Breast epithelium (tissue), 4 donors: Measurements from ENCODE around the gene PTGIR. TPM values are rescaled to one million over a fixed set of nuclear protein-coding genes. Genes with fewer than 3 reads are reported as not detected.

Experiments
- DNase-seq, 2 donors: peaks; one replicate each; pipeline ENCODE4 v3.0.0-alpha.2; 2019; ENCODE audit warnings: low spot score in 2 of 2
- H3K27ac ChIP-seq, 2 donors: fragments of 200-600 bp; sonication (generic) in 1 of 2; one replicate each; pipeline ENCODE4 v1.5.1; 2016 to 2019; ENCODE audit warnings: mild to moderate bottlenecking in 1 of 2
- H3K27me3 ChIP-seq, 2 donors: fragments of 200-600 bp; sonication (generic) in 1 of 2; one replicate each; pipeline versions ENCODE4 v1.5.1 to v1.6.0; 2017 to 2019; ENCODE audit warnings: control low read depth in 1 of 2, mild to moderate bottlenecking in 1 of 2
- H3K36me3 ChIP-seq: fragments of 200-600 bp; one replicate; pipeline ENCODE4 v1.5.1; 2019
- H3K4me1 ChIP-seq, 2 donors: fragments of 200-600 bp; sonication (generic); one replicate each; pipeline ENCODE4 v1.5.1; 2016 to 2019; ENCODE audit warnings: control low read depth in 1 of 2
- H3K4me3 ChIP-seq, 3 donors: fragments of 200-600 bp; sonication (generic); 1 replicate in 2 of 3; 2 replicates in 1 of 3; pipeline ENCODE4 v1.5.1; 2016 to 2019; ENCODE audit warnings: mild to moderate bottlenecking in 3 of 3, moderate library complexity in 2 of 3
- H3K9me3 ChIP-seq, 2 donors: fragments of 200-600 bp; sonication (generic) in 1 of 2; one replicate each; pipeline ENCODE4 v1.5.1; 2016 to 2019; ENCODE audit warnings: control low read depth in 1 of 2
- POLR2A ChIP-seq: fragments of 450-650 bp; IDR thresholded peaks from one replicate; pipeline ENCODE4 v1.6.1; 2016; ENCODE audit warnings: antibody characterized with exemption, mild to moderate bottlenecking, moderate library complexity
- POLR2AphosphoS5 ChIP-seq, 3 donors: sonication (generic); formaldehyde crosslinking; IDR thresholded peaks; one replicate each; pipeline ENCODE4 v1.6.1; 2017; ENCODE audit warnings: antibody characterized with exemption in 3 of 3
- intact Hi-C: fragments of 100-400 bp; cut with DNase I; formaldehyde crosslinking; loops from one replicate; pipeline ENCODE4 v1.15.1; 2023; ENCODE audit warnings: low total_unique reads
- total RNA-seq, 3 donors: library from RNA; depleted of rRNA; stranded (reverse); fragments of >200 nt; gene quantifications; one replicate each; pipeline ENCODE4 v1.1.0, GENCODE V29; 2016
- TF ChIP-seq, protein P1 (sequence below), 3 donors: fragments of 450-650 bp; IDR thresholded peaks; one replicate each; pipeline ENCODE4 v1.5.1; 2016 to 2017; ENCODE audit warnings: antibody characterized with exemption in 3 of 3, mild to moderate bottlenecking in 3 of 3, moderate library complexity in 3 of 3

PTGIR gene
- total RNA-seq, 3 donors from 2014 or later = 0.29 to 6.9 (median 1.3) TPM

DNA sequence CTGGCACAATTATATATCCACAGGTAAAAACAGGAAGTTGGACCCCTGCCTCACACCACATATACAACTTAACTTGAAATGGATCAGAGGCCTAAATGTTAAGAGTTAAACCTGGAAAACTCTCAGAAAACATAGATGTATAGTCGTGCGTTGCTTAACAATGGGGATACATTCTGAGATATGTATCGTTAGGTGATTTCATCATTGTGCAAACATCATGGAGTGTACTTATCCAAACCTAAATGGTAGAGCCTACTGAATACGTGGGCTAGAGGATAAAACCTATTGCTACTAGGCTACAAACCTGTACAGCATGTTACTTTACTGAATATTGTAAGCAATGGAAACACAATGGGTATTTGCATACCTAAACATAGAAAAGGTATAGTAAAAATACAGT lies 38.6 kb downstream of the PTGIR start:
- H3K9me3 ChIP-seq = no peaks in the 10 kb centered on the region
- H3K27ac ChIP-seq = no peak overlapping the region
- no peak overlapping the region for H3K4me3 ChIP-seq
- no peak for DNase-seq
- intact Hi-C loops = no loop called here
- TF ChIP-seq POLR2AphosphoS5 (IDR thresholded peaks at IDR 0.05) = no peak
- TF ChIP-seq, protein P1, sequence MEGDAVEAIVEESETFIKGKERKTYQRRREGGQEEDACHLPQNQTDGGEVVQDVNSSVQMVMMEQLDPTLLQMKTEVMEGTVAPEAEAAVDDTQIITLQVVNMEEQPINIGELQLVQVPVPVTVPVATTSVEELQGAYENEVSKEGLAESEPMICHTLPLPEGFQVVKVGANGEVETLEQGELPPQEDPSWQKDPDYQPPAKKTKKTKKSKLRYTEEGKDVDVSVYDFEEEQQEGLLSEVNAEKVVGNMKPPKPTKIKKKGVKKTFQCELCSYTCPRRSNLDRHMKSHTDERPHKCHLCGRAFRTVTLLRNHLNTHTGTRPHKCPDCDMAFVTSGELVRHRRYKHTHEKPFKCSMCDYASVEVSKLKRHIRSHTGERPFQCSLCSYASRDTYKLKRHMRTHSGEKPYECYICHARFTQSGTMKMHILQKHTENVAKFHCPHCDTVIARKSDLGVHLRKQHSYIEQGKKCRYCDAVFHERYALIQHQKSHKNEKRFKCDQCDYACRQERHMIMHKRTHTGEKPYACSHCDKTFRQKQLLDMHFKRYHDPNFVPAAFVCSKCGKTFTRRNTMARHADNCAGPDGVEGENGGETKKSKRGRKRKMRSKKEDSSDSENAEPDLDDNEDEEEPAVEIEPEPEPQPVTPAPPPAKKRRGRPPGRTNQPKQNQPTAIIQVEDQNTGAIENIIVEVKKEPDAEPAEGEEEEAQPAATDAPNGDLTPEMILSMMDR (IDR thresholded peaks at IDR 0.05) = no peak
- no peak for TF ChIP-seq POLR2A
- no peaks in the 10 kb centered on the region for H3K36me3 ChIP-seq
- no peaks in the 10 kb centered on the region for H3K4me1 ChIP-seq
- H3K27me3 ChIP-seq = no peaks in the 10 kb centered on the region

DNA sequence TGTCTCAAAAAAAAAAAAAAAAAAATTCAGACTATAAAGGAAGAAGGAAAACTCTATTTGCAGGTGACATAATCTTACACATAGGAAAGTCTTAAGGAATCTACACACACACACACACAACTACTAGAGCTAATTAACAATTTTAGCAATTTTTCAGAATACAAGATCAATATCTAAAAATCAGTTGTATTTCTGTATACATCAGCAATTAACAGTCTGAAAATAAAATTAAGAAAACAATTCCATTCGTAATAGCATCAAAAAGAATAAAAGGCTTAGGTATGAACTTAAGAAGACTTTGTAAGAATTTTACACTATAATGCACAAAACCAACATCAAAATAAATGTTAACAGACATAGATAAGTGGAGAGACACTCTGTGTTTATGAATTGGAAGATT lies 39.4 kb downstream of the PTGIR start:
- no peak for DNase-seq
- H3K4me1 ChIP-seq = no peaks in the 10 kb centered on the region
- H3K4me3 ChIP-seq = no peak overlapping the region
- intact Hi-C loops = no loop called here
- no peak overlapping the region for H3K27ac ChIP-seq
- no peaks in the 10 kb centered on the region for H3K9me3 ChIP-seq
- no peaks in the 10 kb centered on the region for H3K27me3 ChIP-seq
- no peak for TF ChIP-seq POLR2AphosphoS5 (IDR thresholded peaks at IDR 0.05)
- TF ChIP-seq, protein P1 (IDR thresholded peaks at IDR 0.05) = no peak
- no peak for TF ChIP-seq POLR2A
- H3K36me3 ChIP-seq = no peaks in the 10 kb centered on the region

DNA sequence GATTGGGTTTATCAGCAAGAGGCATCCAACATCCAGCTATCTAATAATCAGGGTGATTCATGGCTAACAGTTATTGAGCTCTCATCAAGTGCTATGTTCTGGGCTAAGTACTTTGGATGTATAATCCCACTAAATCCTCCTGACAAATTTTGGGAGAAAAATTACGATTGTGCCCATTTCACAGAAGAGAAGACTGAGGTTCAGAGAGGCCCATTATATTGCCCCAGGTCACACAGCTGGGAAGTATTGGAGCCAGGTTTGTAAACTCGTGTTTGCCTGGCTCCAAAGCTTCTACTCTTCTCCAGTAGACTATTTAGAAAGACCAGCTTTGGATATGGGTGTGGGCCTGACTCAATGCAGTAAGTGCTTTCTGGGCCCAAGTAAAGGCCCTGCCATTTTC lies 44.6 kb downstream of the PTGIR start:
- DNase-seq = no peak
- no peak for TF ChIP-seq POLR2AphosphoS5 (IDR thresholded peaks at IDR 0.05)
- TF ChIP-seq, protein P1 (IDR thresholded peaks at IDR 0.05) = no peak
- TF ChIP-seq POLR2A = no peak
- no peaks in the 10 kb centered on the region for H3K4me1 ChIP-seq
- no peak overlapping the region for H3K27ac ChIP-seq
- no peaks in the 10 kb centered on the region for H3K27me3 ChIP-seq
- intact Hi-C loops = no loop called here
- no peak overlapping the region for H3K4me3 ChIP-seq
- H3K9me3 ChIP-seq = no peaks in the 10 kb centered on the region
- no peaks in the 10 kb centered on the region for H3K36me3 ChIP-seq

DNA sequence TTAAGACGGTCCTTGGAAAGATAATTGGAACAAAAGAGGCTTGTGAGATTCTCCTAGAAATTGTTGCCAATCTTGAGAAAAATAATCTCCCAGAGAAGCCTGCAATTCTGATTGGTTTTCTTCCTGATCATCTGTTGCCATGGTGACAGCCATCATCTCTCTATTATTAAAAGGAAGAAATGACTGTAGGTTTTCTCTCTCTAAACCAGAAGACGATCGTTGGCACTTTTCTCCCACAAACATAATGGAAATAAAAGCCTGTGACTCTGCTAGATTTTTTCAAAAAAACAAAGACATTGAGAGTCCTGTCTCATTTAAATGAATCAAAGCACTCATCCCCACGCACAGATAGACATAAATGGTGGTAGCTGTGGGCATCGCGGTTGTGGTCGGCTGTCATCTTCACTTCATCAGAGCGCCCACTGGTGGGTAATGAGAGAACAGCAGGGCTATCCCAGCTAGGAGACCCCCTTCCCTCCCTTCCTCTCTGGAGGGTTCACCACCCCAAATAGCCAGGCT lies 45.5 kb downstream of the PTGIR start:
- H3K9me3 ChIP-seq = no peaks in the 10 kb centered on the region
- no peak overlapping the region for H3K4me3 ChIP-seq
- intact Hi-C loops = no loop called here
- no peaks in the 10 kb centered on the region for H3K4me1 ChIP-seq
- no peaks in the 10 kb centered on the region for H3K27me3 ChIP-seq
- DNase-seq = no peak
- no peaks in the 10 kb centered on the region for H3K36me3 ChIP-seq
- no peak for TF ChIP-seq POLR2A
- H3K27ac ChIP-seq = no peak overlapping the region

DNA sequence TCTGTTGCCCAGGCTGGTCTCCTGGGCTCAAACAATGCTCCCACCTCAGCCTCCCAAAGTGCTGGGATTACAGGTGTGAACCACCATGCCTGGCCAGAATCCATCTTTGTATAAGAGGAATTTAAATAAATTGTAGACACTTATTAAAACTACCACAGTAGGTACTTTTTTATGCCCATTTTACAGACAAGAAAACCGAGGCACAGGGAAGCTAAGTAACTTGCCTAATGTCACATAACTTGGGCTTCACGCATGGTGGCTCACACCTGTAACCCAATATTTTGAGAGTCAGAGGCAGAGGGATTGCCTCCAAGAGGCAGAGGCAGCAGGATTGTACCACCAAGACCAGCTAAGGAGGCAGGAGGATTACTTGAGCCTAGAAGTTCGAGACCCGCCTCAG lies 46.4 kb downstream of the PTGIR start:
- intact Hi-C loops = no loop called here
- H3K4me1 ChIP-seq = no peaks in the 10 kb centered on the region
- no peaks in the 10 kb centered on the region for H3K36me3 ChIP-seq
- no peaks in the 10 kb centered on the region for H3K9me3 ChIP-seq
- no peak overlapping the region for H3K27ac ChIP-seq
- H3K4me3 ChIP-seq = no peak overlapping the region
- no peaks in the 10 kb centered on the region for H3K27me3 ChIP-seq
- no peak for DNase-seq
- TF ChIP-seq POLR2AphosphoS5 (IDR thresholded peaks at IDR 0.05) = no peak
- TF ChIP-seq, protein P1 (IDR thresholded peaks at IDR 0.05) = no peak

- H3K9me3 ChIP-seq = no peaks in the 10 kb centered on the region
- no peak overlapping the region for H3K4me3 ChIP-seq
- no peak for TF ChIP-seq POLR2AphosphoS5 (IDR thresholded peaks at IDR 0.05)
- TF ChIP-seq, protein P1 (IDR thresholded peaks at IDR 0.05) = no peak
- no peak for TF ChIP-seq POLR2A
- H3K36me3 ChIP-seq = no peaks in the 10 kb centered on the region
- no peaks in the 10 kb centered on the region for H3K27me3 ChIP-seq
- H3K27ac ChIP-seq = no peak overlapping the region
- no peak for DNase-seq
- H3K4me1 ChIP-seq = no peaks in the 10 kb centered on the region
- intact Hi-C loops = no loop called here
Observed at GRCh38 chr19:46574533-46574932, 50.4 kb downstream of the PTGIR start.
